Measurements from ENCODE around the gene KCNAB3.

Gene KCNAB3

GRCh38 chr17:7940743-7941142 is 11.1 kb upstream of the KCNAB3 start:
- Histone ChIP-seq H3K4me3 (ENCODE audit: low read depth, low read length) (no peak overlapping the region), H3K36me3 (ENCODE audit: control insufficient read depth in 2 of 2, insufficient read depth in 1 of 2, low read length in 2 of 2) (peaks cover 89 to 90% of the 10 kb centered on the region in 2 experiments), H3K27ac (ENCODE audit: extremely low read depth, low read depth, low read length) (no peak overlapping the region), H3K9me3 (ENCODE audit: control insufficient read depth, insufficient read depth, low read depth, low read length) (no peaks in the 10 kb centered on the region), H3K4me1 (ENCODE audit: control insufficient read depth, insufficient read depth, low read length) (no peaks in the 10 kb centered on the region)
- ChIA-PET POLR2A (interaction anchor here (0.6 kb wide), 1 partner anchor 74 kb away, joined by 3 read pairs; no protein-coding TSS in a partner anchor), CTCF (interaction anchor here (0.9 to 1.6 kb wide), 6 partner anchors 28 to 197 kb away, joined by 3 to 9 read pairs (median 4); no protein-coding TSS in a partner anchor)
- TF ChIP-seq ZNF670 (tag by site-specific recombination; IDR thresholded peaks at IDR 0.05; ENCODE audit: low read depth) (no peak), ZNF692 (tag by site-specific recombination; IDR thresholded peaks at IDR 0.05) (no peak), ZNF404 (tag by site-specific recombination; IDR thresholded peaks at IDR 0.05) (no peak), TSHZ1 (tag by site-specific recombination; IDR thresholded peaks at IDR 0.05; ENCODE audit: borderline replicate concordance) (no peak), YY1 (tag by site-specific recombination; IDR thresholded peaks at IDR 0.05) (no peak), KLF17 (tag by site-specific recombination; IDR thresholded peaks at IDR 0.05) (no peak), ZNF530 (tag by site-specific recombination; IDR thresholded peaks at IDR 0.05; ENCODE audit: low read depth) (no peak), ZBTB20 (tag by site-specific recombination; IDR thresholded peaks at IDR 0.05) (no peak), ZSCAN23 (tag by site-specific recombination; IDR thresholded peaks at IDR 0.05) (no peak), ZNF548 (tag by site-specific recombination; IDR thresholded peaks at IDR 0.05) (no peak), ZNF37A (tag by site-specific recombination; IDR thresholded peaks at IDR 0.05) (no peak), ZNF174 (tag by site-specific recombination; IDR thresholded peaks at IDR 0.05) (no peak), ZSCAN18 (tag by site-specific recombination; IDR thresholded peaks at IDR 0.05) (no peak), ZNF239 (tag by site-specific recombination; IDR thresholded peaks at IDR 0.05) (no peak), HIC1 (tag by site-specific recombination; IDR thresholded peaks at IDR 0.05) (no peak), ZEB2 (tag by site-specific recombination; IDR thresholded peaks at IDR 0.05) (no peak), ZNF747 (tag by site-specific recombination; IDR thresholded peaks at IDR 0.05) (no peak)

Data from HEK293 (cell line).